Activated T-helper 2 cell treated with anti-CD3 and anti-CD28 coated beads, Interferon-gamma antibody, Interleukin-2, Interleukin-4, amounts not matched to agents 10 μg/mL and 5 μg/mL and 100 μg/mL, durations not matched to agents 14 hours and 24 hours and 36 hours (primary cell): ENCODE data around the gene ESPN. TPM values are rescaled to one million over a fixed set of nuclear protein-coding genes. Genes with fewer than 3 reads are reported as not detected.

Experiments used
- DNase-seq: peaks from one replicate; pipeline ENCODE4 v3.0.0; 2021; ENCODE audit warnings: low spot score
- H3K27ac Mint-ChIP-seq: one replicate; pipeline ENCODE4 v1.8.0; 2021; ENCODE audit warnings: mixed read lengths
- H3K27me3 Mint-ChIP-seq: one replicate; pipeline ENCODE4 v1.8.0; 2021; ENCODE audit warnings: low read depth, mixed read lengths
- H3K36me3 Mint-ChIP-seq: one replicate; pipeline ENCODE4 v1.8.0; 2021; ENCODE audit warnings: low read depth, mixed read lengths
- H3K4me1 Mint-ChIP-seq: one replicate; pipeline ENCODE4 v1.8.0; 2021; ENCODE audit warnings: low read depth, mixed read lengths
- H3K4me3 Mint-ChIP-seq: one replicate; pipeline ENCODE4 v1.8.0; 2021; ENCODE audit warnings: low read depth, mild to moderate bottlenecking, moderate library complexity, mixed read lengths
- H3K9me3 Mint-ChIP-seq: one replicate; pipeline ENCODE4 v1.8.0; 2021; ENCODE audit warnings: mixed read lengths
- intact Hi-C: fragments of 100-400 bp; cut with micrococcal nuclease; formaldehyde crosslinking; loops from one replicate; pipeline ENCODE4 v1.15.1; 2023
- total RNA-seq: library from RNA; stranded (reverse); gene quantifications from 2 replicates; pipeline ENCODE4 v1.2.3, GENCODE V29; 2022

The ESPN gene
- total RNA-seq, 1 donor from 2014 or later: 1.0 TPM

DNA sequence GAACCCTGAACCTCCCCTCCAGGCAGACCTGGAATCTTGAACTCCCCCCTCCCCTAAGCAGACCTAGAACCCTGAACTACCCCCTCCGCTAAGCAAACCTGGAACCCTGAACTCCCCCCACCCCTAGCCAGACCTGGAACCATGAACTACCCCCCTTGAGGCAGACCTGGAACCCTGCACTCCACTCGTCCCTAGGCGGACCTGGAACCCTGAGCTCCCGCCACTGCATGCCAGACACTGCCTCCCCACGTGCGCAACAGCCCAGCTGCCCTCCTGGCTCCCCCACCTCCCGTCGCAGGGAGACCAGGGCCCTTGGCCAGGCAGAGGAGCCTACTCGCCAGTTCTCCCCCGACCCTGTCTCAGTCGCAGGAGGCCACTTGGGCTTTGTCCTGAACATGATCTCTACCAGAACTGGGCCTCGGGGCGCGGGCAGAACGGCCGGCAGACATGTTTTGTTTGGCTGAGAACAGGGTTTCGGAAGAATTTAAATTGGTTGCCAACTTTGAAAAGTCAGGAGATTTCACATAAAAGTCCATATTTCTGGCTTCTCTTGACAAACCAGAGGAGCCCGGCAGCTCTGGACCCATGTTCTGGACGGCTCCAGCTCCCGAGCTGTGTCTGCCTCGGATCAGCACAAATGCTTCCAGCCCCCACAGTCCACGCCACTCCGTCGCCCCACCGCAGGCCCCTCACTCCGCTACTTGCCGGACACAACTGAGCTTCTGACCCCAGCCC lies 76.1 kb downstream of the ESPN start:
- no peaks in the 10 kb centered on the region for H3K36me3 Mint-ChIP-seq
- peaks cover 26% of the 10 kb centered on the region for H3K27me3 Mint-ChIP-seq
- H3K27ac Mint-ChIP-seq: no peak overlapping the region
- peaks cover 3% of the 10 kb centered on the region for H3K4me1 Mint-ChIP-seq
- intact Hi-C loops: no loop called here
- no peak for DNase-seq
- H3K9me3 Mint-ChIP-seq: no peaks in the 10 kb centered on the region
- H3K4me3 Mint-ChIP-seq: no peak overlapping the region

DNA sequence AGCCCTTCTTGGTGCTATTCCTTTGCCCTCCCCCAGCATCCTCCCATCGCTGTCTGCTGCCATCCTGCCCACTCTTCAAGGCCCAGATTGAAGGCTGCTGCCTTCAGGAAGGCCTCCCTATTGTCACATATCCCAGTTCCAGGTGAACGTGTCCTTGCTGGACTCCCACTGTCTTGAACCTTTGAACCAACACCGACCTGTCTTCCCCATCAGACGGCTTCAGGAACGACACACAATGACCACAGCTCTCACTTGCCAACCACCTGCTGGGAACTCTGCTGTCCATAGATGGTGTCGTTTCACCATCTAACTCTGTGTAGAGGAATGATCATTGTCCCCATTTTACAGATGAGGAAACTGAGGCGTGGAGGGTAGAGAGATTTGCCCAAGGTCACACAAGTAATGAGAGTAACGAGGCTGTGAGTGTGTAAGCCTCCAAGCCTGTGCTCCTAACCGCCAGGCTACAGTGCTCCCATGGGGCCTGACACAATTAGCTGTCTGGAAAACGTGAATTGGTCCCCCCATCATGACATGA lies 76.8 kb downstream of the ESPN start:
- H3K4me1 Mint-ChIP-seq: peaks cover 3% of the 10 kb centered on the region
- H3K27me3 Mint-ChIP-seq: peaks cover 24% of the 10 kb centered on the region
- H3K9me3 Mint-ChIP-seq: no peaks in the 10 kb centered on the region
- no peaks in the 10 kb centered on the region for H3K36me3 Mint-ChIP-seq
- intact Hi-C loops: no loop called here
- no peak for DNase-seq
- no peak overlapping the region for H3K4me3 Mint-ChIP-seq
- no peak overlapping the region for H3K27ac Mint-ChIP-seq

DNA sequence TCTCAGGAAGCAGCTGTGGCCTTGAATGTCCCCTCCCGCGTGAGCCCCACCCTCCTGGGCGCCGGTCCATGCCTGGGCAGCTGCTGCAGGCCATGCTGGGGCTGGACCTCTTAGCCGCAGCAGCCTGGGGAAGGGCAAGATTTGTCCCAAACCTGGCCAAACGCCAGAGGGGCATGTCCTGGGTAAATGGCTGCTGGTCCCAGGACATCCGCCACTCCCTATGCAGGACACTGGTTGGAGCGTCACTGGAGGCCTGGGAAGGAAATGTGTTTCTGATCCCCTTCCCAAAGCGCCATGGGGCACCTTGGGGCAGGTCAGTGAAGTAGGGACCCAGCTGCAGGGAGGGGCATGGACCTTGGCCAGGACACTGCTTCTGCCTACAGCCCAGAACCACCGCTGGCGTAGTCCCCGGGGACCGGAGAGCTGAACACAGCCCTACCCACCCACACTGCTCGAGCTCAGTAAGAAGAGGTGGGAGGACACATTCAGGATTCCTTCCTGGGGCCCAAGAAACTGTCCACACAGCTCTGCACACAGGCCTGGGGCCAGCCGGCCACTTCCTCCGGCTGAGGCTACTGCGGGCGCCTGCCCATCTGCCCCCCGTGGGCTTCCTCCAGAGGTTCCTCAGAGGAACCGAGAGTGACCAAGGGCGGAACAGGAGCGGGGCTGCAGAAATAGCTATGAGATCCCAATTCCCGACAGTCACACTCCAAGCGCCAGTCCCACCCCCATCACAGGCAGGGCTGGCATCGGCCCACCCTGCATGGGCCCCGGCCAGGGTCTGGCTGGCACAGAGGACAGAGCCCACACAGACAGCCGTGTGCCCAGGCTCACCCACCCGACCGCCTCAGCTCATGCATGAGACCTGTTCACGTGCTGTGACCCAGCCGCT lies 77.7 kb downstream of the ESPN start:
- H3K27ac Mint-ChIP-seq: no peak overlapping the region
- no peak for DNase-seq
- no peaks in the 10 kb centered on the region for H3K36me3 Mint-ChIP-seq
- intact Hi-C loops: no loop called here
- peaks cover 18% of the 10 kb centered on the region for H3K27me3 Mint-ChIP-seq
- no peaks in the 10 kb centered on the region for H3K9me3 Mint-ChIP-seq
- no peak overlapping the region for H3K4me3 Mint-ChIP-seq
- H3K4me1 Mint-ChIP-seq: peaks cover 3% of the 10 kb centered on the region

DNA sequence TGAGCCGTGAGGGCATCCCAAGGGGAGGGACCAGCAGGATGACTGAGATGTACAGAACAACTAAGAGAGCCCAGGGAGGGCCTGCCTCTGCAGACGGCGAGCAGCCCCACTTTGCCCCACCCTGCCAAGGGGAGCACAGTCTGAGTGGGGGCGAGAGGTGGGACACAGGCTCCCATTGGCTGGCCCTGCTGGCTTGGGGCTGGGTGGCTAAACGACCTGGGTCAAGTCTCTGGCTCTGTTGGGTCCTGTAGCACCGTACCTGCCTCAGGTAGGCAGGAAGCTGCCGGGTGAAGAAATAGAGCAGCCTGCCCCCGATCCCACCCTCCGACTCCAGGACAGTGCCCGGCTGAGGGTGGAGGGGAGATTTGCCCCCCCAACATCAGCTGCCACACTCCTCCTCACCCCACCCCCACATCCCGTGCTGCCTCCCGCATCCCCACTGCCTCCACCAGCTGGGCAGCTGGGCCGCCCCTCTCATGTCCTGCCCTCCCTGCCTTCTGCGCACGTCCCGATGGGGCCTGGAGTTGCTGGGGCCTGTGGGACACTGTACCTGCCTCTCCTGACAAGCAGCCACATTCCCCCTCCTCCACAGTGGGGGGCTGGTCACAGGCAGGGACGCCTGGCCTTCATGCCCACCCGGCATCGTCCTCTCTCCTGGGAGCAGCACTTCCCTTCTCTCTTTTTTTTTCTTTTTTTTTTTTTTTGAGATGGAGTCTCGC lies 79.5 kb downstream of the ESPN start:
- intact Hi-C loops: no loop called here
- H3K27ac Mint-ChIP-seq: no peak overlapping the region

GRCh38 chr1:6504887-6505286 lies 80.3 kb downstream of the ESPN start:
- no peak overlapping the region for H3K4me3 Mint-ChIP-seq
- H3K36me3 Mint-ChIP-seq: no peaks in the 10 kb centered on the region
- H3K27me3 Mint-ChIP-seq: peaks cover 3% of the 10 kb centered on the region
- intact Hi-C loops: no loop called here
- no peaks in the 10 kb centered on the region for H3K9me3 Mint-ChIP-seq
- H3K27ac Mint-ChIP-seq: no peak overlapping the region
- no peaks in the 10 kb centered on the region for H3K4me1 Mint-ChIP-seq
- DNase-seq: no peak

More for the DNA sequence above, 79.5 kb downstream of the ESPN start:
- DNase-seq: no peak
- Mint-ChIP-seq H3K36me3 (no peaks in the 10 kb centered on the region), H3K4me1 (no peaks in the 10 kb centered on the region), H3K4me3 (no peak overlapping the region), H3K9me3 (no peaks in the 10 kb centered on the region), H3K27me3 (peaks cover 8% of the 10 kb centered on the region)

- Mint-ChIP-seq H3K36me3 (no peaks in the 10 kb centered on the region), H3K27ac (no peak overlapping the region), H3K9me3 (no peaks in the 10 kb centered on the region), H3K4me1 (no peaks in the 10 kb centered on the region), H3K27me3 (peaks cover 3% of the 10 kb centered on the region), H3K4me3 (no peak overlapping the region)
- DNase-seq: no peak
- intact Hi-C loops: no loop called here
These were observed 81.0 kb downstream of the ESPN start for GRCh38 chr1:6505367-6506209.

- H3K4me3 Mint-ChIP-seq: no peak overlapping the region
- H3K27me3 Mint-ChIP-seq: no peaks in the 10 kb centered on the region
- no peaks in the 10 kb centered on the region for H3K4me1 Mint-ChIP-seq
- H3K36me3 Mint-ChIP-seq: no peaks in the 10 kb centered on the region
- DNase-seq: no peak
- H3K9me3 Mint-ChIP-seq: no peaks in the 10 kb centered on the region
- no peak overlapping the region for H3K27ac Mint-ChIP-seq
- intact Hi-C loops: no loop called here
These were observed 81.8 kb downstream of the ESPN start for GRCh38 chr1:6506210-6507036.

GRCh38 chr1:6507037-6507428 lies 82.5 kb downstream of the ESPN start:
- Mint-ChIP-seq H3K27ac (no peak overlapping the region), H3K36me3 (no peaks in the 10 kb centered on the region), H3K4me3 (no peak overlapping the region), H3K4me1 (no peaks in the 10 kb centered on the region), H3K27me3 (no peaks in the 10 kb centered on the region), H3K9me3 (no peaks in the 10 kb centered on the region)
- intact Hi-C loops: no loop called here
- no peak for DNase-seq

DNA sequence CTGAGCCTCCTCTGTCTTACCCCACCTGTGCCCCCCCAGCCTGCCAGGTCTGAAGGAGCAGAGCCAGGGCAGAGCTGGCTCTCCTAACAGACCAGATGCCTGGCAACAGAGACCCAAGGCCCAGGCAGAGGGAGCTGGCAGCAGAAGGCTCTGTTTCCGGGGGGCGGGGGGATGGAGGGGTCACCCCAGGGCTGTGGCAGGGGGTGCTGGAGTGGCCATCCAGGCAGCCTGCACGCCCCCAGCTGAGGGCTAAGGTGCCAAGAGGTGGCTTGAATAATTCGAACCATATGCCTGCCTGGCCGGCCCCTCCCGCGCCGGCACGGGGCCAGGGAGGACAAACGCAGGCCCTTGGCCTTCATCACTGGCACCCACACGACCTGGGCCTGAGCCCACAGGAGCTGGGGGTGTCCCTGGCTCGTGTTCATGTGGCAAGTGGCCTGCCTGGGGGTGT lies 82.9 kb downstream of the ESPN start:
- no peak overlapping the region for H3K4me3 Mint-ChIP-seq
- no peak overlapping the region for H3K27ac Mint-ChIP-seq
- no peaks in the 10 kb centered on the region for H3K27me3 Mint-ChIP-seq
- no peaks in the 10 kb centered on the region for H3K9me3 Mint-ChIP-seq
- no peaks in the 10 kb centered on the region for H3K36me3 Mint-ChIP-seq
- DNase-seq: no peak
- intact Hi-C loops: no loop called here
- no peaks in the 10 kb centered on the region for H3K4me1 Mint-ChIP-seq

DNA sequence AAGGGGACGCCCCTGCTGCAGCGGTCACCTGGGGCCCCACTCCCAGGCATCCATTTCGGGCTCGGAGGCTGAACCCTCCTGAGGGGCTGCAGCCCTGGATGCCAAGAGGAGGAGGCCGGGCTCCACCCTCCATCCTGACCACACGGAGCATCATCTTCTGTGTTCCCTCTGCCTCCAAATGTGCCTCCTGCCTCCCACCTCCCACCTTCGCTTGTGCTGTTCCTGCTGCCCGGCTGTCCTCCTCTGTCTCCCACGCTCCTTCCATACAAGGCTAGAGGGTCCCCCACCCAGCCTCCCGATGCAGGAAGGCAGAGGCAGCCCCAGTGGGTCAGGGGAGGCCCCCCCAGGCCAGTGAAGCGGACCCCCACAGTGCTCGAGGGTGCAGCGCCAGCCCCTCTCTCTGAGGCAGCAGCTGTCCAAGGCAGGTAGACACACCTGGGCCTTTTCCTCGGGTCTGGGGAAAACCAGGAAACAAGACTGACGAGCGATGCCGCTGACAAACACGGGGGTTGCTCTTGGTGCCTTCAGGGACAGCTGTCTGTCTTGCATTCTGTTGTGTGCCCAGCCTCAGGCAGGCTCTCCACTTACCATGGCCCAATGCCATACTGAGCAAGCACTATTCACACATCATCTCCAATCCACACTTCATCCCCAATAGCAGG lies 83.7 kb downstream of the ESPN start:
- DNase-seq: no peak
- intact Hi-C loops: no loop called here
- H3K27ac Mint-ChIP-seq: no peak overlapping the region
- no peaks in the 10 kb centered on the region for H3K36me3 Mint-ChIP-seq
- no peaks in the 10 kb centered on the region for H3K9me3 Mint-ChIP-seq
- no peaks in the 10 kb centered on the region for H3K27me3 Mint-ChIP-seq
- no peaks in the 10 kb centered on the region for H3K4me1 Mint-ChIP-seq
- H3K4me3 Mint-ChIP-seq: no peak overlapping the region

DNA sequence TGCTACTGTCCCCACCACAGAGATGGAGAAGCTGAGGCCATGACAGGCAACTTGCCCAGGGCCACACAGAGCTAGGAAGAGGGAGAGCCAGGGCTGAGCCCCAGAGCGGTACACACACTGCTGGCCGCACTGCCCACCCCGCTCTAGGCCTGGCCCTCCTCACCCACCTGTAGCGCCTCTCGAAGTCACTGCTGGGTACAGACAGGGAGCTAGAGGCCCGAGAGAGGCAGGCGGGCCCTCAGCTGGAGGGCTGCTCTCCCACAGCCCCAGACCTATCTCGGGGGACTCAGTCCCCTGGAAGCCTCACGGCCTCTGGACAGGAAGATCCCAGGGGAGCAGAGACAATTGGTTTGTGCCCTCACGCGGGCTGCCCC lies 84.2 kb downstream of the ESPN start:
- Mint-ChIP-seq H3K9me3 (no peaks in the 10 kb centered on the region), H3K4me3 (no peak overlapping the region), H3K27ac (no peak overlapping the region), H3K4me1 (no peaks in the 10 kb centered on the region), H3K36me3 (no peaks in the 10 kb centered on the region), H3K27me3 (no peaks in the 10 kb centered on the region)
- intact Hi-C loops: no loop called here
- no peak for DNase-seq
